Stimulated activated CD4-positive, alpha-beta T cell treated with anti-CD3 and anti-CD28 coated beads, Interleukin-4, amount 100 ng/mL, for 4 hours (primary cell): ENCODE results near the gene SLC6A19.

Experiments
- DNase-seq, 2 experiments: peaks; one replicate each; pipeline ENCODE4 v3.0.0-alpha.2; 2020

The SLC6A19 gene

DNA sequence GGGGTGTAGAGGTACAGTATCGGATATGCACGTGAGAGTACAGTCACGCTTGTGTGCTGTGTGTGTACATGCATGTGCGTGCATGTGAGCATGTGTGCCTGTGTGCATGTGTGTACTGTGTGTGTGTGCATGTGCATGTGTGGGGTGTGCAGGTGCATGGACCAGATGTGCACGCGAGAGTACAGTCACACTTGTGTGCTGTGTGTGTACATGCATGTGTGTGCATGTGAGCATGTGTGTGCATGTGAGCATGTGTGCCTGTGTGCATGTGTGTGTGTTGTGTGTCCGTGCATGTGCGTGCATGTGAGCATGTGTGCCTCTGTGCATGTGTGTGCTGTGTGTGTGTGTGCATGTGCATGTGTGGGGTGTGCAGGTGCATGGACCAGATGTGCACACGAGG lies 10.3 kb downstream of the SLC6A19 start:
- DNase-seq, result no peak

DNA sequence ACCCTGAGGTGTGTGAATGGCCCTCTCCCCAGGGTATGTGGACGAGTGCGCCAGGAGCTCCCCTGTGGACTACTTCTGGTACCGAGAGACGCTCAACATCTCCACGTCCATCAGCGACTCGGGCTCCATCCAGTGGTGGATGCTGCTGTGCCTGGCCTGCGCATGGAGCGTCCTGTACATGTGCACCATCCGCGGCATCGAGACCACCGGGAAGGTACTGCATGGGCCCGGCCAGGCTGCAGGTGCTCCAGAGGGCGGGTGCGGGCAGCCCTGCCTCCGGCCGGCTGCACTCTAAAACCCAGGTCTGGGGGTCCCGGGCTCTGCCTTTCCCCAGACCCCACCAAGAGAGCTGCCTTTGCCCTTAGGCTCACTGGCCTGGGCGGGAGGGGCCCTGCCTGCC lies 10.9 kb downstream of the SLC6A19 start:
- no peak for DNase-seq

- no peak for DNase-seq
These were observed 11.5 kb downstream of the SLC6A19 start for GRCh38 chr5:1212881-1213280.

- no peak for DNase-seq
These were observed 12.2 kb downstream of the SLC6A19 start for GRCh38 chr5:1213508-1214162.

GRCh38 chr5:1214163-1214935 lies 13.0 kb downstream of the SLC6A19 start:
- no peak for DNase-seq

GRCh38 chr5:1214936-1215220 lies 13.5 kb downstream of the SLC6A19 start:
- no peak for DNase-seq

- no peak for DNase-seq
These were observed 14.1 kb downstream of the SLC6A19 start for GRCh38 chr5:1215320-1216096.

DNA sequence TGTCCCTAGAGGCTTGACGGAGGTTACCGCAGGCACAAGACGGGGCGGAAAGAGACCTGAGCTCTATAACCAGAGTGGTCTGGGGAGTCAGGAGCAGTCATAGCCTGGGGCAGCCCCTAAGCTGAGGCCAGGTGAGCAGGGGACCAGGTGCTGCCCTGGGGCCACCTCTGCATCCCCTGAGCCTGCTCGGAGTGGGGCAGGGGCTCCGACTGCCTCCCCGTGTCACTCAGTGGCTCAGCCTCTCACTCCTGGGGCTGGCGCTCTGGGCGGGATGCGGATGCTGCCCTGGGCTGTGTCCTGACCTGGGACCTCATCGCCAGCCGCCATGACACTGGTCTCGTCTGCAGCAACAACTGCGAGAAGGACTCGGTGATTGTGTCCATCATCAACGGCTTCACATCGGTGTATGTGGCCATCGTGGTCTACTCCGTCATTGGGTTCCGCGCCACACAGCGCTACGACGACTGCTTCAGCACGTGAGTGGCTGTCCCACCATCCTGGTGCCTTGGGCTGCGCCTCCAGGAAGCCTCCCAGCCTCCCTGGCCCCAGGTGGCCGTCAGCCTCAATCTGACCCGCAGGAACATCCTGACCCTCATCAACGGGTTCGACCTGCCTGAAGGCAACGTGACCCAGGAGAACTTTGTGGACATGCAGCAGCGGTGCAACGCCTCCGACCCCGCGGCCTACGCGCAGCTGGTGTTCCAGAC lies 15.0 kb downstream of the SLC6A19 start:
- DNase-seq, result no peak

DNA sequence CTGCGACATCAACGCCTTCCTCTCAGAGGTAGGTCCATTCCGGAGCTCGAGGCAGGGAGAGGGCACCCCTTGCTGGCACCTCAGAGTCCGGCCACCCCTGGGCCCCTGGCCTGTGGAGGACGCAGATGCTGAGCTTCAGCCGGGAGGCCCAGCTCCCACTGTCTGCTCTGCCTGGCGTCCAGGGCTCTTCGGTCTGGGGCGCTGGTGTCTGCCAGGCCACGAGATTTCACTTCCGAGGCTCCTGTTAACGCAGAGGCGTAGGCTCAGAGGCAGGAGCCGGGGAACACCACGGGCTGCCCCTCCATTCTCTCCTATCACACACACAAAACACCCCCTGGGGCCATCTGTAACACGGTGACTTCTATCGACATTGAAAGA lies 15.5 kb downstream of the SLC6A19 start:
- DNase-seq, result no peak

- DNase-seq, result peak in 1 of 2 experiments; percentile 6
These were observed 16.3 kb downstream of the SLC6A19 start for GRCh38 chr5:1217596-1218206.

- DNase-seq, result no peak
These were observed 17.1 kb downstream of the SLC6A19 start for GRCh38 chr5:1218351-1219080.

- DNase-seq, result no peak
These were observed 17.8 kb downstream of the SLC6A19 start for GRCh38 chr5:1219098-1219767.

- no peak for DNase-seq
These were observed 18.3 kb downstream of the SLC6A19 start for GRCh38 chr5:1219768-1220100.

GRCh38 chr5:1220351-1220750 lies 19.0 kb downstream of the SLC6A19 start:
- no peak for DNase-seq

- DNase-seq, result no peak
These were observed 19.4 kb downstream of the SLC6A19 start for GRCh38 chr5:1220831-1221230.

- DNase-seq, result no peak
These were observed 20.3 kb downstream of the SLC6A19 start for GRCh38 chr5:1221721-1222120.

DNA sequence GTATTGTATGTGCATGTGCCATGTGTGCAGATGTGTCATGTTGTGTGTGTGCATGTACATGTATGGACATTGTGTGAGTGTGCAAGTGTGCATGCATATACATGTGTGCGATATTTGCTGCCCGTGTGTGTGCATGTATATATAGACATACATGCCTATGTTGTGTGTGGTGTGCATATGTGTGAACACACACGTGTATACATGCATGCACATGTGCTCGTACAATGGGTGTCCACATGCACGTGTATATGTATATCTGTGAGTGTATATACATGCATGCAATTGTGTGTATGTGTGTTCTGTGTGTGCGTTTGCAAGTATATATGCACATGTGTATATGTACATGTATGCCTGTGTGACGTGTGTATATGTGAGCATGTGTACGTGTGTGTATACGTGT lies 20.8 kb downstream of the SLC6A19 start:
- DNase-seq, result no peak

- DNase-seq, result no peak
These were observed 21.4 kb downstream of the SLC6A19 start for GRCh38 chr5:1222621-1223277.

DNA sequence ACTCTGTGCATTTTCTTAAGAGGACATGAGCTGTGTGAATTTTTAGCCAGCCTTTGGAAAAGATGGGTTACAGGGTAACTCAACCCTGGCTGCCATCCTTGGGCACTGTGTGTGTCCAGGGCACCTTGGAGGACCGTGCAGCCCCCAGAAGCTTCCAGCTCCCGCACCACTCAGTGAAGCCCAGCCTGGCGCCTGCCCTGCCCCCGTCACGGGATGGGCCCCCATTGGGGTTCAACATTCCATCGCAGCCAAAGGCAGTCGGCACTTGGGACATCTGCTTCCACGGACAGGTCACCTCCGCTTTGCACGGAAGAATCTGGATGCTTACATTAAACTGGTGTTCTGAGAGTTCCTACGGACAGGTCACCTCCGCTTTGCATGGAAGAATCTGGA lies 21.9 kb downstream of the SLC6A19 start:
- DNase-seq, result no peak

DNA sequence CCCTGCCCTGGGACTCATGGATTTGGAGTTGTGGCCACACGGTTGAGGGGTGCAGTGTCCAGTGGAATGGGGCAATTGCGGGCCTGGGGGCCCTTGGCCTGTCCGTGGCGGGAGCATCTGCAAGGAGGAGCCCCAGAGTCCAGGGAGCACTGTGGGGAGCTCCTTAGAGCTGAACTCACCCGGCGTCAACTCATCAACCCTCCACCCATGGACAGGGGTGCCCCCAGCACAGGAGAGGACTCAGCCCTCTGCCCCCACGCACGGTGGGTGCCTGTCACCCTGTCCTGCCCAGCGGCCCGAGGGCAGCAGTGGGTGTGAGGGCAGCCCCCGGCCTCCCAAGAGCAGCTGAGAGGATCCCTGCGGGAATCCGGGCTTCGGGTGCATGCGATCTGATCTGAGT lies 23.2 kb downstream of the SLC6A19 start:
- no peak for DNase-seq

GRCh38 chr5:1225081-1225480 lies 23.7 kb downstream of the SLC6A19 start, which contains the start of gene SLC6A18:
Gene SLC6A18 (plus strand): TSS chr5:1225381. CDS start chr5:1225478, 97 bp downstream.
- DNase-seq, result no peak
